GM12873 (cell line): ENCODE measurements around the gene FFAR3.

ENCODE experiments used
- TF ChIP-seq, protein P1 (sequence below): IDR thresholded peaks from 2 replicates; pipeline ENCODE4 v1.5.1; 2012; ENCODE audit warnings: low read depth, mild to moderate bottlenecking, moderate library complexity, low read length, control low read depth; ENCODE audit not compliant: insufficient read depth; ENCODE audit errors: missing control alignments

The FFAR3 gene

GRCh38 chr19:35388277-35389054 lies 30.2 kb downstream of the FFAR3 start:
- TF ChIP-seq, protein P1, sequence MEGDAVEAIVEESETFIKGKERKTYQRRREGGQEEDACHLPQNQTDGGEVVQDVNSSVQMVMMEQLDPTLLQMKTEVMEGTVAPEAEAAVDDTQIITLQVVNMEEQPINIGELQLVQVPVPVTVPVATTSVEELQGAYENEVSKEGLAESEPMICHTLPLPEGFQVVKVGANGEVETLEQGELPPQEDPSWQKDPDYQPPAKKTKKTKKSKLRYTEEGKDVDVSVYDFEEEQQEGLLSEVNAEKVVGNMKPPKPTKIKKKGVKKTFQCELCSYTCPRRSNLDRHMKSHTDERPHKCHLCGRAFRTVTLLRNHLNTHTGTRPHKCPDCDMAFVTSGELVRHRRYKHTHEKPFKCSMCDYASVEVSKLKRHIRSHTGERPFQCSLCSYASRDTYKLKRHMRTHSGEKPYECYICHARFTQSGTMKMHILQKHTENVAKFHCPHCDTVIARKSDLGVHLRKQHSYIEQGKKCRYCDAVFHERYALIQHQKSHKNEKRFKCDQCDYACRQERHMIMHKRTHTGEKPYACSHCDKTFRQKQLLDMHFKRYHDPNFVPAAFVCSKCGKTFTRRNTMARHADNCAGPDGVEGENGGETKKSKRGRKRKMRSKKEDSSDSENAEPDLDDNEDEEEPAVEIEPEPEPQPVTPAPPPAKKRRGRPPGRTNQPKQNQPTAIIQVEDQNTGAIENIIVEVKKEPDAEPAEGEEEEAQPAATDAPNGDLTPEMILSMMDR, result no peak

GRCh38 chr19:35389192-35389861 lies 31.1 kb downstream of the FFAR3 start:
- TF ChIP-seq, protein P1, result no peak

DNA sequence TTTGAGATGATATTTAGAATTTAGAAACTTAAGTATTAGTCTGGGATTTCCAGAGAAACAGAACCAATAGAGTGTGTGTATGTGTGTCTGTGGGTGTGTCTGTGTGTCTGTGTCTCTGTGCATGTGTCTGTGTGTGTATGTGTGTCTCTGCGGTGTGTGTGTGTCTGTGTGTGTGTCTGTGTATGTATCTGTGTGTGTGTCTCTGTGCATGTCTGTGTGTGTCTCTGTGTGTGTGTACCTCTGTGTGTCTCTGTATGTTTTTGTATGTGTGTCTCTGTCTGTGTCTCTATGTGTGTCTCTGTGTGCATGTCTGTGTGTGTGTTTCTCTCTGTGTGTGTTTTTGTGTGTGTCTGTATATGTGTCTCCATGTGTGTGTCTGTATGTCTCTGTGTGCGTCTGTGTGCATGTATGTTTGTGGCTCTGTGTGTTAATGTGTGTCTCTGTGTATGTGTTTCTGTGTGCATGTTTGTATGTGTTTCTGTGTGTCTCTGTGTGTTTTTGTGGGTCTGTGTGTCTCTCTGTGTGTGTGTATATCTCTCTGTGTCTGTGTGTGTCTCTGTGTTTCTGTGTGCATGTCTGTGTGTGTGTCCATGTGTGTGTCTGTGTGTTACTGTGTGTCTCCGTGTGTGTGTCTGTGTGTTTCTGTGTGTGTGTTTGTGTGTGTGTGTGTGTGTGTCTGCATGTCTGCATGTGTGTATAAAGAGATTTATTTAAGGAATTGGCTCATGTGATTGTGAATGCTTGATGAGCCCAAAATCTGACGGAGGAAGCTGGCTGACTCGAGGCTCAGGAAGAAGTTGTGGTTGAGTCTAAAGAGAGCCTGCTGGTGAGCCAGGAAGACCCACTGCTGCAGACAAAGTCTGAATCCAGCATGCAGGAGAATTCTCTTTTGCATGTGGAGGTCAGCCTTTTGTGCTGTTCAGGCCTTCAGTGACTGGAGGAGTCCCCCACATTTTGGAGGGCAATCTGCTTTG lies 34.8 kb downstream of the FFAR3 start:
- TF ChIP-seq, protein P1, result no peak

- TF ChIP-seq, protein P1, result no peak
Measured at GRCh38 chr19:35395382-35396199, 37.3 kb downstream of the FFAR3 start.

DNA sequence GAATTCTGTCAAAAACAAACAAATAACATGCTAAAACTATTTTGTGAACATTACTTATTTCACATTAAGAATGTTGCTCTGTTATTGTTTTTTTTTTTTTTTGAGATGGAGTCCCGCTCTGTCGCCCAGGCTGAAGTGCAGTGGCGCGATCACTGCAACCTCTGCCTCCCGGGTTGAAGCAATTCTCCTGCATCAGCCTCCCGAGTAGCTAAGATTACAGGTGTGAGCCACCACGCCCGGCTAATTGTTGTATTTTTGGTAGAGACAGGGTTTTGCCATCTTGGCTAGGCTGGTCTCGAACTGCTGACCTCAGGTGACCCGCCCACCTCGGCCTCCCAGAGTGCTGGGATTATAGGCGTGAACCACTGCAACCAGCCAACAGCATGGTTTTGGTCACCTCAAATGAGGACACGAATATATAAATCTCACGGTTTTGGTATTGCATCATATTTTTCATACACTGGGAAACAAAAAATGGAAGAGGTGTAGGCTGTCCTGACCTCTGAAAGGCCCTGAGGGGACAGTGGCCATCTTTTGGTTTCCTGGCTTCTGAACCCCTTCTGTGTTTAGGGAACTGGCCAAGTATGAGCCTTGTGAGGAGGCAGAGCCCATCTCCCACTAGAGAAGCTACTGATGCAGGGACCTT lies 38.1 kb downstream of the FFAR3 start:
- TF ChIP-seq, protein P1, result no peak

GRCh38 chr19:35397064-35397463 lies 38.8 kb downstream of the FFAR3 start:
- TF ChIP-seq, protein P1, result no peak
